OCI-LY7 (cell line): ENCODE data around the gene RIT2. TPM values are rescaled to one million over a fixed set of nuclear protein-coding genes. Genes with fewer than 3 reads are reported as not detected.

ENCODE experiments used
- BruUV-seq: library from RNA; stranded (reverse); fragments of 400-500 nt; replicated peaks from 2 replicates; lab custom pipeline; 2021; lab: Mats Ljungman, UMichigan
- CTCF ChIA-PET: fragments of 300-600 bp; sonication (Branson Sonifier 250); formaldehyde crosslinking; loops from one replicate; lab custom pipeline; 2022; ENCODE audit warnings: antibody characterized with exemption; ENCODE audit not compliant: unreplicated experiment; lab: Charles Lee
- POLR2A ChIA-PET: fragments of 300-600 bp; sonication (Branson Sonifier 250); formaldehyde crosslinking; loops from one replicate; lab custom pipeline; 2022; ENCODE audit warnings: antibody characterized with exemption; lab: Charles Lee
- DNase-seq: peaks from one replicate; pipeline ENCODE4 v3.0.0-alpha.2; 2015; ENCODE audit warnings: low spot score
- H2AFZ ChIP-seq: fragments of 200-600 bp; sonication (generic), shearing (Covaris generic); 2 replicates; pipeline ENCODE4 v1.6.1; 2014; ENCODE audit warnings: mild to moderate bottlenecking, antibody characterized with exemption, low read length, moderate library complexity
- H3K27ac ChIP-seq: fragments of 200-600 bp; sonication (generic); 2 replicates; pipeline ENCODE4 v1.5.1; 2014; ENCODE audit warnings: mixed run types, low read depth, mild to moderate bottlenecking, moderate library complexity, low read length, inconsistent platforms; ENCODE audit not compliant: poor library complexity, severe bottlenecking
- H3K36me3 ChIP-seq: fragments of 200-600 bp; sonication (generic); 2 replicates; pipeline ENCODE4 v1.6.1; 2014; ENCODE audit warnings: mild to moderate bottlenecking, antibody characterized with exemption, low read length, moderate library complexity, mixed read lengths; ENCODE audit not compliant: insufficient read depth
- H3K4me1 ChIP-seq: fragments of 200-600 bp; sonication (generic); 2 replicates; pipeline ENCODE4 v1.5.1; 2014; ENCODE audit warnings: mild to moderate bottlenecking, low read length; ENCODE audit not compliant: insufficient read depth, poor library complexity, severe bottlenecking
- H3K4me2 ChIP-seq: fragments of 200-600 bp; sonication (generic); 2 replicates; pipeline ENCODE4 v1.6.1; 2014; ENCODE audit warnings: mild to moderate bottlenecking, low read length
- H3K4me3 ChIP-seq: fragments of 200-600 bp; sonication (generic); 2 replicates; pipeline ENCODE4 v1.5.1; 2014; ENCODE audit warnings: mild to moderate bottlenecking, low read depth, low read length; ENCODE audit not compliant: poor library complexity, severe bottlenecking
- H3K79me2 ChIP-seq: fragments of 200-600 bp; sonication (generic); 2 replicates; pipeline ENCODE4 v1.6.1; 2016; ENCODE audit warnings: low read depth, mild to moderate bottlenecking, low read length, moderate library complexity, mixed read lengths; ENCODE audit not compliant: insufficient read depth
- H3K9me2 ChIP-seq: fragments of 200-600 bp; sonication (generic); 2 replicates; pipeline ENCODE4 v1.6.1; 2016; ENCODE audit warnings: mild to moderate bottlenecking, low read length, mixed read lengths; ENCODE audit not compliant: insufficient read depth
- H3K9me3 ChIP-seq: fragments of 200-600 bp; sonication (generic); 2 replicates; pipeline ENCODE4 v1.6.1; 2014; ENCODE audit warnings: mild to moderate bottlenecking, mixed run types, low read length, mixed read lengths
- H4K20me1 ChIP-seq: fragments of 200-600 bp; sonication (generic); 2 replicates; pipeline ENCODE4 v1.6.1; 2014; ENCODE audit warnings: mild to moderate bottlenecking, antibody characterized with exemption, low read length, moderate library complexity, mixed read lengths; ENCODE audit not compliant: insufficient read depth
- CTCF ChIP-seq: fragments of 200-600 bp; sonication (generic); conservative IDR thresholded peaks from 2 replicates; pipeline ENCODE4 v1.5.1; 2014; ENCODE audit warnings: mild to moderate bottlenecking, antibody characterized with exemption, low read length, moderate library complexity, mixed read lengths
- EZH2phosphoT487 ChIP-seq: fragments of 200-600 bp; sonication (generic); IDR thresholded peaks from 2 replicates; pipeline ENCODE4 v1.6.1; 2018; ENCODE audit warnings: low read depth, borderline replicate concordance, mild to moderate bottlenecking, mixed run types, antibody characterized with exemption, low read length, moderate library complexity, mixed read lengths
- intact Hi-C: fragments of 100-400 bp; cut with micrococcal nuclease; formaldehyde crosslinking; loops from one replicate; pipeline ENCODE4 v1.10.0; 2022; ENCODE audit not compliant: unreplicated experiment
- total RNA-seq, 2 experiments: library from RNA; depleted of rRNA in 1 of 2; stranded (reverse); fragments of >200 nt in 1 of 2; shearing (Covaris generic) in 1 of 2; gene quantifications; 2 replicates each; pipeline ENCODE4 v1.2.3, GENCODE V29; 2014 to 2022

RIT2 gene
- total RNA-seq, 2 experiments from 2014 or later, result not detected

- Histone ChIP-seq H3K36me3 (no peaks in the 10 kb centered on the region), H4K20me1 (no peaks in the 10 kb centered on the region), H3K9me2 (no peaks in the 10 kb centered on the region), H3K9me3 (no peaks in the 10 kb centered on the region), H3K4me2 (no peak overlapping the region), H3K4me3 (no peak overlapping the region), H2AFZ (no peak overlapping the region), H3K4me1 (no peaks in the 10 kb centered on the region), H3K79me2 (no peaks in the 10 kb centered on the region), H3K27ac (no peak overlapping the region)
- TF ChIP-seq CTCF (no peak), EZH2phosphoT487 (no peak)
- no peak for DNase-seq
- POLR2A ChIA-PET, result interaction anchor here (0.6 kb wide), 1 partner anchor 270 kb away, joined by 3 read pairs; no protein-coding TSS in a partner anchor
- CTCF ChIA-PET, result no interaction called here
- intact Hi-C loops, result no loop called here
- BruUV-seq, result no TSS peak
Measured at GRCh38 chr18:42893977-42894376, 221.5 kb downstream of the RIT2 start.

GRCh38 chr18:42892181-42892580 lies 223.3 kb downstream of the RIT2 start:
- ChIA-PET CTCF (no interaction called here), POLR2A (no interaction called here)
- TF ChIP-seq EZH2phosphoT487, result no peak
- BruUV-seq, result no TSS peak
- intact Hi-C loops, result no loop called here
- Histone ChIP-seq H3K9me2 (no peaks in the 10 kb centered on the region), H3K36me3 (no peaks in the 10 kb centered on the region), H4K20me1 (no peaks in the 10 kb centered on the region), H3K4me1 (no peaks in the 10 kb centered on the region), H3K4me3 (no peak overlapping the region), H3K9me3 (no peaks in the 10 kb centered on the region), H3K4me2 (no peak overlapping the region), H3K27ac (no peak overlapping the region), H2AFZ (no peak overlapping the region), H3K79me2 (no peaks in the 10 kb centered on the region)
- DNase-seq, result no peak

GRCh38 chr18:42891705-42892104 lies 223.8 kb downstream of the RIT2 start:
- Histone ChIP-seq H2AFZ (no peak overlapping the region), H3K79me2 (no peaks in the 10 kb centered on the region), H3K9me2 (no peaks in the 10 kb centered on the region), H3K27ac (no peak overlapping the region), H3K4me2 (no peak overlapping the region), H3K4me1 (no peaks in the 10 kb centered on the region), H3K36me3 (no peaks in the 10 kb centered on the region), H4K20me1 (no peaks in the 10 kb centered on the region), H3K4me3 (no peak overlapping the region), H3K9me3 (no peaks in the 10 kb centered on the region)
- ChIA-PET CTCF (no interaction called here), POLR2A (no interaction called here)
- no peak for DNase-seq
- TF ChIP-seq CTCF (no peak), EZH2phosphoT487 (no peak)
- BruUV-seq, result no TSS peak
- intact Hi-C loops, result no loop called here
